GM19238 (cell line): ENCODE results near the gene FAM76A.

Experiments used
- DNase-seq: peaks from one replicate; pipeline ENCODE4 v3.0.0; 2011; ENCODE audit warnings: low spot score; ENCODE audit not compliant: insufficient read length

FAM76A gene

DNA sequence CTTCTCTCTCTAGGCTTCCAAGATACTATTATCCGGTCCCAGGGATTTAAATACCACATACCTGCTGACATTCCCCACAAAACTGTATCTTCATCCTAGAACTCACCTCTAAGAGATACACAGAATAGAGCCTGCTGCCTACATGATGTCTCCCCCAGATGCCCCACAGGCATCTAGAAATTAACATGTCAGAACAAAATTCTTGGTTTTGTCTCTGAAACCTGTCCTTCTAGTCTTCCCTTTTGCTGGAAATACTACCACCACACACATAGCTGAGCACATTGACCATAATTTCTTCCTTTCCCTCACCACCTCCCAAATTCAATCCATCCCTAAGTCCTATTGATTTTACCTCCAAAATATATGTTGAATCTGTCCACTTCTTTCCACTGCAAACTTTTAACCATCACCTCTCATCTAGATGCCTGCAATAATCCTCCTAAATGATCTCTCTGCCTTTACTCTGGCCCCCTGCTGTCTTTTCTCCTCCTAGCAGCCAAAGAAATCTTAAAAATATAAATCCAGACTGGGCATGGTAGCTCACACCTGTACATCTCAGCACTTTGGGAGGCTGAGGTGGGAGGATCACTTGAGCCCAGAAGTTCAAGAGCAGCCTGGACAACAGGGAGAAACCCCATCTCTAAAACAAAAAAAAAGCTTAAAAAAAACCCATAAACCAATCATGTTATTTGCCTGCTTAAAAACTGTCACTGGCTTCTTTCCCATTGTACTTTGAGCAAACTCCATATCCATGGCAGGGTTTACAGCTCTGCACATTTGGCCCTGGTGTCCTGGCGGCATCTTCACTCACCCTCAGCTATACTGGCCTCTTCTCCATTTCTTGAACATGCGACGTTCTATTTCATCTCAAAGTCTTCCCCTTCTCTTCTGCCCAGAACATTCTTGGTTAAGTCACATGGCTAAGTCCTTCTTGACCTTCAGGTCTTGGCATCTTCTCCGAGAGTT is 6.2 kb upstream of the FAM76A start:
- DNase-seq, result no peak

DNA sequence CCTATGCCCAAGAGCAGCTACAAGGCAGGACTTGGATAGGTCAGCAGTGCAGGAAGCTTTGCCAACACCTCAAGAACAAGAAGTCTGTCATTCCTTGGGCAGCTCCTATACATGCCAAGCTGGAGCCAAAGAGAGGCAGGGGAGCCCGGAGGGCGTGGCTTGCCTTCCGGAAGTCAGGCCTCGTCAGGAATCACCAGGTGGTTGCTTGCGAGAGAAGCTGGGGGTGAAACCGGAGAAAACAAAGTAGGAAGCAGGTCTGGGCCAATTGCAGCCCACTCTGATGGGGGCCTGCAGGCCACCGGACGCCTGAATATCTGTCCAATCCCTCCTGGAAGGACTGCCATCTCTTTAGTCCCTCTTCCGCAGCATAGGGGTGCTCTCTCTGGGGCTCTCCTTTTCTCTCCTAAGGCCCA is 794 bp upstream of the FAM76A start:
- no peak for DNase-seq

- peak; percentile 68 for DNase-seq
Observed at GRCh38 chr1:27726173-27727044, 648 bp downstream of the FAM76A start.

- no peak for DNase-seq
Observed at GRCh38 chr1:27727126-27727525, 1.4 kb downstream of the FAM76A start.

GRCh38 chr1:27736252-27736651 is 10.5 kb downstream of the FAM76A start:
- DNase-seq, result no peak

DNA sequence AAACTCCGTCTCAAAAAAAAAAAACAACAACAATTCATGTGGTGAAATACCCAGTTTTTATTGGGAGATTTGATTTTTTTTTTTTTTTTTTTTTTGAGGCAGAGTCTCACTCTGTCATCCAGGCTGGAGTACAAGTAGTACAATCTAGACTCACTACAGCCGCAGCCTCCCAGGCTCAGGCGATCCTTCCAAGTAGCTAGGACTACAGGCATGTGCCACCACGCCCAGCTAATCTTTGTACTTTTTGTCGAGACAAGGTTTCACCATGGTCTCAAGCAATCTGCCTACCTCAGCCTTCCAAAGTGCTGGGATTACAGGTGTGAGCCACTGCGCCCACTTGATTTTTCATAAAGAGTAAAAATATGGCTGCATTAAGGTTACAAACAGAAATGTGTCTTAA is 15.4 kb downstream of the FAM76A start:
- no peak for DNase-seq

- no peak for DNase-seq
Observed at GRCh38 chr1:27744556-27744955, 18.8 kb downstream of the FAM76A start.

DNA sequence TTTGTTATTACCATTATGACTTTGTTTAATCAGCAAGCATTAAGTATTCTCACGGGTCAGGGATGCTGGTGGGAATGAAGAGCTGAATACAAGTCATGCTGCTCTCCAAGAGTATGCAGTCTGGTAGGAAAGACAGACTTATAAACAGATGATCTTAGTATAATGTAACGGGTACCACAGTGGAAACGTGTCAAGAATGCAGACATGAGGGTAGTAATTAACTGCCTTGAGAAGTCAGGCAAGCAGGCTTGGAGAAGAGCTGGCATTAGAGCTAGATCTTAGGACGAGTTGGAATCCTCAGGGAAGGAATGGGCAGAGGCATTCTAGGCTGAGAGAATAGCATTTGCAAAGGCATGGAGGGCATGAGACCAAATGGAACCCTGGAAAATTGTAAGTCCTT is 19.7 kb downstream of the FAM76A start:
- DNase-seq, result no peak

GRCh38 chr1:27752360-27752759 is 26.6 kb downstream of the FAM76A start:
- DNase-seq, result no peak

GRCh38 chr1:27755286-27755685 is 29.5 kb downstream of the FAM76A start:
- no peak for DNase-seq

DNA sequence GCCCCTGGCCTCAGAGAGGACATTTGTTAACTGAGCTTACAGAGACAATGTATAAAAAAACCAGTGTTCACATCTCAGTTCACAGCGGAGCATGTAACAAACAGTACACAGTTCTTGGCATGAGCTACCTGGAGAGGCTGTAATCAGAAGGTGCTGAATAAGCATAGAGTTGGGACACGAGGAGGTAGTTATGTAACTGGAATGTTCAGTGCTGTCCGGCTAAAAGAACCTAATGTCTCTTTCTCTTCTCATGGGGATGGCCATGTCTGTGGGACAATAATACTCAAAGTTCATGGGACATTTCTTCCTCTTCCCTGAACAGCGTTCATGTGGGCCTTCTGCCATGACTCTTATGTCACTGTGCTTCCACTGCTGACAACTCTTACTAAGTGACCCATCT is 30.1 kb downstream of the FAM76A start:
- DNase-seq, result no peak

GRCh38 chr1:27759236-27759635 is 33.5 kb downstream of the FAM76A start:
- DNase-seq, result no peak

DNA sequence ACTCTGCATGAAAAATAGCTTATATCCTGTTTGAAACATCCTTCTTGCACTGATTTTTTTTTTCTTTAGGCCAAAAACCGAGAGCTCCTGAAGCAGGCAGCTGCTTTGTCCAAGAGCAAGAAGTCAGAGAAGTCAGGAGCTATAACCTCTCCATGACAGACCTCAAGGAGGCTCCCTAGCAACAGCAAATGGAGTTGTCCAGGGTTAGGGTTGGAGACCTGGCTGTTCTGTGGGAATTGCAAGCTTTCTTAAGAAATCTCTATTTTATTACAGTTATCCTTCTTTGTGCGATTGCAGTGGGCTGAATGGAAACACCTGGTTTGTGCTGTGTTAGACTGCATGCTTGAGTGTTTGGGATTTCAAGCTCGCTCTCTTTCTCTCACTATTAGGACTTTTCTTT is 34.7 kb downstream of the FAM76A start:
- no peak for DNase-seq

GRCh38 chr1:27762033-27762432 is 36.3 kb downstream of the FAM76A start:
- DNase-seq, result no peak

DNA sequence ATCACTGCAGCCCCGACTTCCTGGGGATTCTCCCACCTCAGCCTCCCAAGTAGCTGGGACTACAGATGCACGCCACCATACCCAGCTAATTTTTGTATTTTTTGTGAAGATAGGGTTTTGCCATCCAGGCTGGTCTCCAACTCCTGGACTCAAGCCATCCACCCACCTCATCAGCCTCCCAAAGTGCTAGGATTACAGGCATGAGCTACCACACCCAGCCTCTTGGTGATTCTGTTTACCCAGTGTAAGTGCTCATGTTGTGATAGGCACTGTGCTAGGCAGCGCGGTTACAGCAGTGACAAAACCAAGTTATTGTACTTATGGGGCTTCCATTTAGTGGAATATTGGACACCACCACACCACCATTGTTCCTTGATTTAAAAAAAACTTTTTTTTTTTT is 37.6 kb downstream of the FAM76A start:
- no peak for DNase-seq

GRCh38 chr1:27770293-27770830 is 44.6 kb downstream of the FAM76A start:
- no peak for DNase-seq

DNA sequence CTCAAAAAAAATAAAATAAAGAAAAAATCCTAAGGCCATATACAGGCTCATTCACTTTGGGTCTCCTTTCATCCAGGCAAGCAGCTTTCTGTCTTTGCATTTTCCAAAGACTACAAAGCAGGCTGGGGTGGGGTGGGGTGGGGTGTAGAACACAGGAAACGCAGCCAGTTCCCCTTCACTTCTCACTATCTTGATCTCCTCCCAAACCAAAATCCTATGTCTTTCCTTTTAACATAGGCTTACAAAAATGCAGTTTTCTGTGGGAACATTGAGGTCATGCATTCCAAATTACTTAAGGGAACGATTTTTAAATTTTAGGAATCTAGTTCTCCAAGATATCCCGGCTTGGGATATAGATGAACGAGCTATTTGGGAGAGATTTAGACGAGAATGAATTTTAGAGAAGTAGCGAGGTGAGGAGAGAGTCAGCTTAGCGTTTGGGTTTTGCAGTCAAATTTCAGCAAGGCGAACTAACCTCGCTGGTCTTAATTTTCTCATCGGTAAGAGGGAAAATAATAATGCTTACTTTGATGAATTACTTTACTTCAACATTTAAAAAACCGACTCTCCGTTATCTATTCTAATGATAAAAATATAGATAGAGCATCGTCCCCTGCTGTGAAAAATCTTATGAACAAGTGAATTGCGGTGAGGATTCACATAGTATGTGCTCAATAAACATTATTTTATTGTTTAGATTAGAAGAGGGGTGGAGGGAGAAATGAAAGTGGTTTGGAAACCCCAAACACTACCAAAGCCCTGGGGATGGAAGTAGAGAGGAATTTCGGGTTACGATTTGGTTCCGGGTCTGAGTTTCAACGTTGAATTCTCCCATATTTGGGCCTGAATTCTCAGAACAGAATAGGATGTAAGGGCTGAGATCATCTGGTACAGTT is 46.5 kb downstream of the FAM76A start:
- DNase-seq, result no peak

DNA sequence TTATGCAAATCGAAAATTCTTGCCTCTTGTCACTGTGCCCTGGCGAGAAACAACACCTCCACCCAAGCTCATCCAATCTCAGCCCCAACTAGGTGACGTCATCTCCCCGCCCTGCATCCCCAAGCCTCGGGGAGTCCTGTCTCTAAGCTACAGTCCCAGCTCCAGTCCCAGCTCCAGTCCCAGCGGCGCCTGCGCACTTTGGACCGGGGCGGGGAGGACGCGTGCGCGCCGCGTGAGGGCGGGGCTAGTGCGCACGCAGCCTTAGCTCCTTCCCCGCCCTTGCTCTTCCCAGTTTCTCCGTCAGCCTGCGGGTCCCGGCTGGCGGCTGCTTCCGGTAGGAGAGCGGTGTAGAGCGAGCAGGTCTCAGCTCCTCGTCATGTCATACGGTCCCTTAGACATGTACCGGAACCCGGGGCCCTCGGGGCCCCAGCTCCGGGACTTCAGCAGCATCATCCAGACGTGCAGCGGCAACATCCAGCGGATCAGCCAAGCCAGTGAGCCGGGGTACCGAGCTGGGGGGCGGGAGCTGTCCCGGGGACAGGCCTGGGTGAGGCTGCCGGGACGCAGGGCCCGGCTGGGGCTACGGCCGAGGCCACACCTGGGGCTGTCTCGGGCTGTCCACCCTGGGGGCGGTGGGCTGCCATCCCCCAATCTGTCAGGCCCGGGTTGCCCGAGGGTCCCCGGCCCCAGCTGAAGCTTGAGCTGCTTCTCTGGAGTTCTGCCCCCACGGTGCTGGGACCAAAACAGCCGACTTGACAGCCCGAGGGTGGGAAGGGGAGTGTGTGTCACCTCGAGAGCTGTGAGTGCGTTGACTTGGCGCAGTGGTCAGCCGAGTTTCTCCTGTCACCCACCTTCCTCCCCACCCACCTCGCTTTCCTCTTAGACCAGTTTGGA is 47.4 kb downstream of the FAM76A start, which contains the start of gene STX12:
Gene STX12, plus strand, starts transcription at position 288 of the 894 bp plus-strand sequence. Its CDS starts 89 bp downstream, at position 377.
- peak; percentile 90 for DNase-seq

GRCh38 chr1:27773826-27774445 is 48.2 kb downstream of the FAM76A start:
- DNase-seq, result no peak
